K562 (cell line): ENCODE results near the gene MRPL22. TPM values are rescaled to one million over a fixed set of nuclear protein-coding genes. Genes with fewer than 3 reads are reported as not detected.

Experiments
- ATAC-seq: fragments of 200-7000 bp; cut with Tn5 transposase; 3 replicates; pipeline ENCODE4 v1.9.1; 2020; ENCODE audit warnings: moderate library complexity
- BruUV-seq: library from RNA; stranded (reverse); fragments of 400-500 nt; replicated peaks from 2 replicates; lab custom pipeline; 2021; lab: Mats Ljungman, UMichigan
- CTCF ChIA-PET: fragments of 300-600 bp; formaldehyde crosslinking; extraction: SDS; loops from one replicate; lab custom pipeline; 2021; ENCODE audit warnings: low intra/inter-chr PET ratio; lab: Yijun Ruan, JAX
- POLR2A ChIA-PET: fragments of 300-600, 350-650 bp; sonication (Branson Sonifier 250); formaldehyde crosslinking; extraction: SDS; loops from one replicate; lab custom pipeline; 2021; ENCODE audit warnings: antibody characterized with exemption, inconsistent platforms; lab: Yijun Ruan, JAX
- DNase-seq, 4 experiments: peaks; one replicate each; pipeline versions ENCODE4 v3.0.0 to v3.0.0-alpha.2; 2011 to 2018; ENCODE audit warnings: low spot score in 3 of 4, mixed read lengths in 3 of 4; ENCODE audit errors: extremely low read depth in 1 of 4
- FAIRE-seq: peaks from 2 replicates; lab custom pipeline; 2011; peaks lifted over from hg19 to GRCh38; lab: Jason Lieb, UNC
- H2AFZ ChIP-seq: 2 replicates; pipeline ENCODE4 v1.6.0; 2011; ENCODE audit warnings: low read depth, low read length, control low read depth, inconsistent platforms
- H3K27ac ChIP-seq: fragments of 200-600 bp; 3 replicates; pipeline ENCODE4 v1.8.0; 2011; ENCODE audit warnings: low read depth, mild to moderate bottlenecking, control low read depth, inconsistent platforms, low read length, moderate library complexity, mixed read lengths; ENCODE audit errors: extremely low read depth
- H3K27me3 ChIP-seq, 2 experiments: fragments of 300-600 bp in 1 of 2; 2 replicates in 1 of 2; 3 replicates in 1 of 2; pipeline versions ENCODE4 v1.6.0 to v1.8.0; 2011; ENCODE audit warnings: inconsistent platforms in 2 of 2, low read length in 2 of 2, mild to moderate bottlenecking in 1 of 2, mixed read lengths in 1 of 2, moderate library complexity in 1 of 2; ENCODE audit not compliant: control insufficient read depth in 2 of 2, insufficient read depth in 2 of 2
- H3K36me3 ChIP-seq: fragments of 300-600 bp; 3 replicates; pipeline ENCODE4 v1.8.0; 2011; ENCODE audit warnings: mild to moderate bottlenecking, low read length, inconsistent platforms; ENCODE audit not compliant: control insufficient read depth, insufficient read depth
- H3K4me1 ChIP-seq, 2 experiments: fragments of 200-600 bp in 1 of 2; replicated peaks in 1 of 2; 2 replicates in 1 of 2; 3 replicates in 1 of 2; pipeline versions ENCODE4 v1.5.1 to v1.8.0; 2011; ENCODE audit warnings: inconsistent platforms in 2 of 2, low read length in 2 of 2, mild to moderate bottlenecking in 1 of 2, mixed read lengths in 1 of 2, moderate library complexity in 1 of 2; ENCODE audit not compliant: control insufficient read depth in 2 of 2, insufficient read depth in 2 of 2
- H3K4me2 ChIP-seq: 2 replicates; pipeline ENCODE4 v1.6.1; 2011; ENCODE audit warnings: low read length, control low read depth, inconsistent platforms, mixed read lengths; ENCODE audit not compliant: insufficient read depth
- H3K4me3 ChIP-seq: fragments of 200-600 bp; sonication (generic), shearing (Covaris generic); 2 replicates; pipeline ENCODE4 v1.5.1; 2016; ENCODE audit warnings: control low read depth, inconsistent platforms
- H3K79me2 ChIP-seq: fragments of 200-600 bp; 3 replicates; pipeline ENCODE4 v1.8.0; 2011; ENCODE audit warnings: low read length, inconsistent platforms; ENCODE audit not compliant: control insufficient read depth, insufficient read depth
- H3K9ac ChIP-seq, 2 experiments: 2 replicates each; pipeline versions ENCODE4 v1.6.0 to v1.6.1; 2011; ENCODE audit warnings: low read depth in 2 of 2, low read length in 2 of 2, control low read depth in 1 of 2, inconsistent platforms in 1 of 2, mild to moderate bottlenecking in 1 of 2, mixed read lengths in 1 of 2; ENCODE audit not compliant: insufficient read depth in 1 of 2
- H3K9me1 ChIP-seq: one replicate; pipeline ENCODE4 v1.6.0; 2011; ENCODE audit warnings: inconsistent platforms, mild to moderate bottlenecking, low read length, moderate library complexity; ENCODE audit not compliant: control insufficient read depth, insufficient read depth
- H3K9me3 ChIP-seq: replicated peaks from 2 replicates; pipeline ENCODE4 v1.5.1; 2011; ENCODE audit warnings: low read depth, low read length, inconsistent platforms; ENCODE audit not compliant: control insufficient read depth, insufficient read depth
- H4K20me1 ChIP-seq: replicated peaks from 2 replicates; pipeline ENCODE4 v1.6.1; 2011; ENCODE audit warnings: low read length, inconsistent platforms, mixed read lengths; ENCODE audit not compliant: control insufficient read depth, insufficient read depth
- ARHGAP35 ChIP-seq: fragments of 450-650 bp; IDR thresholded peaks from 2 replicates; pipeline ENCODE4 v1.6.1; 2018; ENCODE audit not compliant: partially characterized antibody
- BCLAF1 ChIP-seq, 2 experiments: fragments of 450-650 bp in 1 of 2; IDR thresholded peaks; 2 replicates each; pipeline ENCODE4 v1.6.1; 2011 to 2017; ENCODE audit warnings: low read depth in 2 of 2, antibody characterized with exemption in 1 of 2, borderline replicate concordance in 1 of 2, low read length in 1 of 2, mild to moderate bottlenecking in 1 of 2, mixed read lengths in 1 of 2; ENCODE audit not compliant: control insufficient read depth in 1 of 2
- CBX2 ChIP-seq: fragments of 200-600 bp; sonication (generic); IDR thresholded peaks from one replicate; pipeline ENCODE4 v1.6.1; 2012; ENCODE audit warnings: mild to moderate bottlenecking, low read length, inconsistent platforms; ENCODE audit not compliant: insufficient read depth, poor library complexity, severe bottlenecking
- DEAF1 ChIP-seq: fragments of 450-650 bp; formaldehyde crosslinking; IDR thresholded peaks from 2 replicates; pipeline ENCODE4 v1.4.0; 2020; ENCODE audit warnings: mild to moderate bottlenecking, moderate library complexity
- HDAC2 ChIP-seq: fragments of 450-650 bp; IDR thresholded peaks from 2 replicates; pipeline ENCODE4 v1.6.1; 2016; ENCODE audit warnings: mild to moderate bottlenecking
- RAD51 ChIP-seq: fragments of 450-650 bp; IDR thresholded peaks from 2 replicates; pipeline ENCODE4 v1.7.1; 2016; ENCODE audit warnings: low read depth, mild to moderate bottlenecking, borderline replicate concordance
- RBM15 ChIP-seq: fragments of 200-400 bp; formaldehyde crosslinking; IDR thresholded peaks from 2 replicates; pipeline ENCODE4 v1.6.1; 2018; ENCODE audit warnings: mild to moderate bottlenecking, low read length, moderate library complexity; ENCODE audit not compliant: insufficient read depth
- STAT6 ChIP-seq: sonication (generic); formaldehyde crosslinking; IDR thresholded peaks from 2 replicates; pipeline ENCODE4 v1.8.1; 2023; ENCODE audit warnings: mild to moderate bottlenecking, missing genetic modification reagents
- TEAD1 ChIP-seq, 2 experiments: fragments of 450-650 bp in 1 of 2; sonication (generic) in 1 of 2; formaldehyde crosslinking; IDR thresholded peaks; 2 replicates each; pipeline versions ENCODE4 v1.4.0 to v1.8.0; 2020 to 2022; ENCODE audit warnings: mild to moderate bottlenecking in 2 of 2, missing genetic modification reagents in 1 of 2
- ZFP36 ChIP-seq: fragments of 150-350 bp; IDR thresholded peaks from 2 replicates; pipeline ENCODE4 v1.6.1; 2018; ENCODE audit warnings: low read length, low read depth; ENCODE audit not compliant: partially characterized antibody
- ZNF184 ChIP-seq: sonication (generic); formaldehyde crosslinking; IDR thresholded peaks from 2 replicates; pipeline ENCODE4 v1.5.0; 2020; ENCODE audit warnings: missing genetic modification reagents
- WGBS: fragments of 100-300 bp; shearing (Covaris generic); methylation state at CpG from one replicate; pipeline ENCODE4 v1.1.6; 2016; ENCODE audit warnings: low coverage, mixed read lengths; ENCODE audit not compliant: insufficient coverage; ENCODE audit errors: missing lambda C conversion rate; 5-methylcytosine and 5-hydroxymethylcytosine counted together
- in situ Hi-C: fragments of 300-500 bp; cut with MboI; formaldehyde crosslinking; loops from 4 replicates; pipeline ENCODE4 v1.15.0; 2018; ENCODE audit warnings: inconsistent platforms, mixed read lengths
- intact Hi-C: fragments of 100-400 bp; cut with micrococcal nuclease; formaldehyde crosslinking; loops from 2 replicates; pipeline ENCODE4 v1.14.2; 2022
- polyA plus RNA-seq, 8 experiments: library from polyadenylated mRNA; depleted of rRNA in 4 of 8; stranded (reverse) in 5 of 8; unstranded in 3 of 8; fragments of >200 nt; fragmentation: Nextera tagmentation in 2 of 8; fragmentation: Illumina TruSeq in 1 of 8; extraction: Ambion mirVana in 2 of 8; extraction: Trizol in 1 of 8; gene quantifications; 2 replicates each; pipeline versions ENCODE4 v1.2.1 to v1.2.3, GENCODE V29; 2011 to 2014; ENCODE audit warnings: inconsistent platforms in 1 of 8, missing spikeins in 1 of 8
- total RNA-seq, 7 experiments: library from RNA; depleted of rRNA in 6 of 7; stranded (reverse); fragments of >200 nt in 6 of 7; fragmentation: Illumina TruSeq in 2 of 7; extraction: Trizol in 2 of 7; gene quantifications; 2 replicates each; pipeline versions ENCODE4 v1.2.1 to v1.2.3, GENCODE V29; 2011 to 2021; ENCODE audit warnings: low replicate concordance in 1 of 7

The MRPL22 gene
- total and polyA plus RNA-seq, 9 of the 15 experiments (the other 6 are each of a cell fraction or from before 2014, with no cell fraction given): 41.1 to 424 (median 102) TPM

DNA sequence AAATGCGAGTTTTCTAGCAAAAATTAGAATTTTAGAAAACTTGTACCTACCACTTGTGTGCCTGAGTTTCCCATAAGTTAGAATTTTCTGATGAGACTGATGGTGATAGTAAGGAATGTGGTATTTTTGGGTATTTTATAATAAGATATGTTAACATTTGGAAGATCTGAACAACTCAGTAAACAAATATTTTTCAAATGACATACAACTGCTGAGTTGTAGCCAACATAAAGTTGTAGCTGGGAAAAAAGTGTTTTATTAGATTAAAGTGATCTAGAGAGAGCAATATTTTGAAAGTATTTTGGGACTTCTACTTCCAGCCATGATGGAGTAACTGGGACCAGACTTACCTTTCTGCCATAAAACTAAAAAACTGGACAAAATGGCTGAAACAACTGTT lies 40.8 kb upstream of the MRPL22 start:
- WGBS: 94% methylated on average over 1 of the region's 1 CpG
- DNase-seq (no peak), ATAC-seq (no peak), FAIRE-seq (no peak)
- Histone ChIP-seq H3K36me3 (peaks cover 97% of the 10 kb centered on the region), H3K79me2 (no peaks in the 10 kb centered on the region), H3K9me3 (no peaks in the 10 kb centered on the region), H4K20me1 (no peaks in the 10 kb centered on the region; the same call in 1 of the 2 replicates), H3K27me3 (no peaks in the 10 kb centered on the region), H3K4me2 (no peak overlapping the region), H3K4me3 (no peak overlapping the region), H3K9me1 (no peaks in the 10 kb centered on the region), H2AFZ (no peak overlapping the region), H3K9ac (no peak overlapping the region), H3K27ac (no peak overlapping the region), H3K4me1 (no peaks in the 10 kb centered on the region)
- BruUV-seq: no TSS peak
- ChIA-PET CTCF (no interaction called here), POLR2A (no interaction called here)
- in situ Hi-C loops: no loop called here
- intact Hi-C loops: no loop called here
- no peak for TF ChIP-seq ZNF184 (CRISPR knock-in tag)
- TF ChIP-seq BCLAF1 (IDR thresholded peaks at IDR 0.05; ENCODE audit: borderline replicate concordance in 1 of 2, control insufficient read depth in 1 of 2, low read depth in 2 of 2, low read length in 1 of 2): no peak
- TF ChIP-seq CBX2: no peak
- no peak for TF ChIP-seq DEAF1 (CRISPR knock-in tag)
- TF ChIP-seq HDAC2: no peak
- no peak for TF ChIP-seq TEAD1 (CRISPR knock-in tag; IDR thresholded peaks at IDR 0.05)
- TF ChIP-seq STAT6 (CRISPR knock-in tag): no peak
- TF ChIP-seq ZFP36: no peak
- TF ChIP-seq RAD51: no peak
- no peak for TF ChIP-seq RBM15
- TF ChIP-seq ARHGAP35: no peak
